ENCODE measurements around the gene HOXD10.

The HOXD10 gene

DNA sequence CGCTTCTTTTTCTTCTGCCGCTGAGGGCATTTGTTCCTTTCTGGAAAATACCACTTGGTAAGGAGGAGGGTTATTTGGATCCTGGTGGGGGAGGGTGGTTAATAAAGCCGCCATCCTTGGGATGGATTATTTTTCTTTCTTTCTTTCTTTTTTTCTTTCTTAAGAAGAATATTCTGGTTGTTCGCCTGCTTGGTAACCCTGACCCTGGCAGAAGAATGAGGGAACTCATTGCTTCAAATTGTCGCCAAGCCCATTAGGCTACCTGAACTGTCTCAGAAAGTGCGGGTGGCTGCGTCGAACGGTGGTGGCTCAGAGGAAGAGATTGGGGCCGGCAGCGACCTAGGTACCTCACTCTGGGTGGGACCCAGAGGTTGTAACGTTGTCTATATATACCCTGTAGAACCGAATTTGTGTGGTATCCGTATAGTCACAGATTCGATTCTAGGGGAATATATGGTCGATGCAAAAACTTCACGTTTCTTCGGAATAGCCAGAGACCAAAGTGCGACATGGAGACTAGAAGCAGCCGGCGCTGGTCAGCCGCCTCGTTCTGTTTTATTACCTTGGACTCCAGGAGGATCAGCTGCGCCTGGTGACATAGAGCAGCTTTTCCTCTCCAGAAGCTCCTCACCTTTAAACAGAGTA, 33.5 kb downstream of the HOXD10 start:
- DNase-seq (ENCODE audit: low read depth in 4 of 4, low spot score in 1 of 4), result no peak

- DNase-seq (ENCODE audit: low read depth in 4 of 4, low spot score in 1 of 4), result no peak
Measured at GRCh38 chr2:176150584-176151441, 34.2 kb downstream of the HOXD10 start.

DNA sequence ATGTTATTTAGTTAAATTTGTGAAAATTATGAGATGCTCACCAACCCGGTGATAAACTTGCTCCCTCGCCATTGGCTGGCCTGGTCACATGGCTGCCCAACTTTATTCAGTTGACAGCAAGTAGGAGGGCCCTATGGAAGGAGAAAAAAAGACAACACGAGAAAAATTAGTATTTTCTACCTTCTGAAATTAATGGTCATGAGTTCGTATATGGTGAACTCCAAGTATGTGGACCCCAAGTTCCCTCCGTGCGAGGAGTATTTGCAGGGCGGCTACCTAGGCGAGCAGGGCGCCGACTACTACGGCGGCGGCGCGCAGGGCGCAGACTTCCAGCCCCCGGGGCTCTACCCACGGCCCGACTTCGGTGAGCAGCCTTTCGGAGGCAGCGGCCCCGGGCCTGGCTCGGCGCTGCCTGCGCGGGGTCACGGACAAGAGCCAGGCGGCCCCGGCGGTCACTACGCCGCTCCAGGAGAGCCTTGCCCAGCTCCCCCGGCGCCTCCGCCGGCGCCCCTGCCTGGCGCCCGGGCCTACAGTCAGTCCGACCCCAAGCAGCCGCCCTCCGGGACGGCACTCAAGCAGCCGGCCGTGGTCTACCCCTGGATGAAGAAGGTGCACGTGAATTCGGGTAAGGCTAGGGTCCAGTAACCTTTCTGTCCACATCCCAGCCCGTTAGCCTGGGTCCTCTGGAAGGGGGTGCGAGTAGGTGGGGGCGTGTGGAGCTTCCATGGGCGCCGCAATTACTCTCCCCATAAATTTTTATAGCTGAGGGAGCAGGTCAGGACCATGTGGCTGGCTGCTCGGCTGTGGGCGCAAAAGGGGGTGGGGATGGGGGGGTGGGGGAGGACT, 35.1 kb downstream of the HOXD10 start, which contains the start of gene HOXD4:
TSS of gene HOXD4 (plus strand) at position 109 of the 846 bp plus-strand sequence. CDS start at position 193, 84 bp downstream.
- DNase-seq (ENCODE audit: low read depth in 4 of 4, low spot score in 1 of 4), result no peak

- no peak for DNase-seq (ENCODE audit: low read depth in 4 of 4, low spot score in 1 of 4)
Measured at GRCh38 chr2:176152350-176153181, 36.0 kb downstream of the HOXD10 start.

DNA sequence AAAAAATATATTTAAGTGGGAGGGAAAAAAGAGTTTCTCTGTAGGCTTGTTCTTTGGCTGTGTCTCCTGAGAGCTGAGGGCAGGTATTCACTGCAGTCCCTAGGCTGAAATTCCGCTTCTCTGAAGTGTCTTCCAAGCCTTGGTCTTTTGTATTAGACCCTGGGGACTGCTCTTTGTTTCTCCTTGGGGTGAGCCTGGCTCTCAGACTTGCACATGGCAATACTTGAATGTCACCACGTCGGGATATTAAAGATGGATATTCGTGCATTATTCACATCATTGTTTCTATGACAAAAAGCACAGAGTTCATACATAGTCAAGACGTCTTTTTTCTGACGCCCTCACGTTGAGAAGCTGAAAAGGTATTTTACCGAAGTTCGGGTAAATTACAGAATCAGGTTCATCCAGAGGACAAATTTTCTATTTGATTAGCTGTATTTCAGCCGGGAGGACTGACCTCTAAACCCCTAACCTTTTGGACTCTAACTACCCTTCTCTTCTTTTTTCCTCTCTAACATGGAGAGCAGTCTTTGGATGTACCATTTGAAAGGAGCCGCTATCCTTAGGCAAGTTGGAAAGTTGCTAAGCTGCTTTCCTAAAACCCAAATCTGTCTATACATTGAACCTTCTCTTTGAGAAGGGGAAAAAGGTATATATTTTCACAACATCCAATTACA, 38.1 kb downstream of the HOXD10 start:
- DNase-seq (ENCODE audit: low read depth in 4 of 4, low spot score in 1 of 4), result no peak

DNA sequence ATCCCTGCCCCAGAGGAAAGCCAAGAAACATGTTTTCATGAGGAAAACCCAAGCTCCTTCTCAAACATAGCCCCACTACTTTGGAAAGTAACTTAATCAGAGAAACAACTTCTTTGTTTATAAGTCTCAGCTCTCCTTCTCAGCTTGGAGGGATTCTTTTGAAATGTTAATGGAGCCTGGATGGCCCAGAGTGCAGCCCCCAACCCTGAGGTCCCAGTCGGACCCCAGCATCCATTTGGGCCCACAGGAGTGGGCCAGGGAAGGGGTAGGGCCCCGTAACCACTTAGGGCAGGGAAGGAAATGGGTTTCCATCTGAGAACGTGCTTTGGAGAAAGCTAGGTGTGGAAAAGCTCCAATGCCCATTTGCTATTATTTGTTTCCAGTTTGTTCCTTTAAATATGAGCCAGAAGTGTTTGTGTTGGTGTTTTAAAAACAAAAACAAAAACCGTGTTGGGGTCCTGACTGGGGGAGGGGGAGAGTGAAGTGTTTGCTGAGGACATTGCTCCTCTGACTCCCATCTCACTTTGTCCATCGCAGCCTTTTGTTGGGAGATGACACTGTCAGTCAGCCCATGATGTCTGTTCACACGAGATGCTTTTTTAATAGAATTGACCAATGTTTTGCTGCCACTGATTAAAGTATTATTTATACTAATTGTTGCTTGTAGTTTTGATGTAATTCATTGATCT, 38.9 kb downstream of the HOXD10 start:
- DNase-seq (ENCODE audit: low read depth in 4 of 4, low spot score in 1 of 4), result no peak

- DNase-seq (ENCODE audit: low read depth in 4 of 4, low spot score in 1 of 4), result no peak
Measured at GRCh38 chr2:176156301-176156806, 39.8 kb downstream of the HOXD10 start.

DNA sequence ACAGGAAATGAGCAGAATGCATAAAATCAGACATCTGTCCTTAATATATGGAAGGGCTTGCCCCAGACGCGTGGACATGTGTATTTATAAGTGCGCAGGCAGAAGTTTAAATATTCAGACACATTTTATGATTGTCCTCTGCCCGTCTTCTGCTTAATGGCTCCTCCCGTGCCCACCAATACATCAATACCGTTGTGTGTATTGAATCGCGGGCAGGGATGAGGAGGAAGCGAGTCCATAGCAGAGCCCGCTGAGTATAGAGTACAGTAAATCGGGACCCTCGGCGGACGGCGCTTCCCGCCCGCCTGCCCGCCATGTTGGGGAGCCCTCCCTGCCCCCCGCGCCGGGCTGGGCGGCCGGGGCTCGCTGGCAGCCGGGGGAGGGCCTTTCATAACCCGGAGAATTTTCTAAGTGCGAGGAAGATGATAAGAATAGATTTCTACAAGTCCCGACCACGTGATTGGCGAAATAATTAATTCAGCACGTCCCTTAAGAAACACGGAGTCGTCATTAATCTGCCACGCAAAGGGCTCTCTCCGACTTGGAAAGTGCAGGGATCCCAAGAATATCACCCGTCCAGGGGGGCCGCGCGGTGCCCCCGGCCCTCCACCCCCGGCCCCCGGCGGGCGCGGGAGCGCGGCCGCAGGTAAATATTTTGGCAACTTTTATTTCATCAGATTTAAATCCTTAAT, 40.4 kb downstream of the HOXD10 start, which contains the start of gene HOXD3:
TSS of gene HOXD3 (plus strand) at position 501 of the 692 bp plus-strand sequence. CDS start 11,808 bp downstream, outside the sequence.
- no peak for DNase-seq (ENCODE audit: low read depth in 4 of 4, low spot score in 1 of 4)

DNA sequence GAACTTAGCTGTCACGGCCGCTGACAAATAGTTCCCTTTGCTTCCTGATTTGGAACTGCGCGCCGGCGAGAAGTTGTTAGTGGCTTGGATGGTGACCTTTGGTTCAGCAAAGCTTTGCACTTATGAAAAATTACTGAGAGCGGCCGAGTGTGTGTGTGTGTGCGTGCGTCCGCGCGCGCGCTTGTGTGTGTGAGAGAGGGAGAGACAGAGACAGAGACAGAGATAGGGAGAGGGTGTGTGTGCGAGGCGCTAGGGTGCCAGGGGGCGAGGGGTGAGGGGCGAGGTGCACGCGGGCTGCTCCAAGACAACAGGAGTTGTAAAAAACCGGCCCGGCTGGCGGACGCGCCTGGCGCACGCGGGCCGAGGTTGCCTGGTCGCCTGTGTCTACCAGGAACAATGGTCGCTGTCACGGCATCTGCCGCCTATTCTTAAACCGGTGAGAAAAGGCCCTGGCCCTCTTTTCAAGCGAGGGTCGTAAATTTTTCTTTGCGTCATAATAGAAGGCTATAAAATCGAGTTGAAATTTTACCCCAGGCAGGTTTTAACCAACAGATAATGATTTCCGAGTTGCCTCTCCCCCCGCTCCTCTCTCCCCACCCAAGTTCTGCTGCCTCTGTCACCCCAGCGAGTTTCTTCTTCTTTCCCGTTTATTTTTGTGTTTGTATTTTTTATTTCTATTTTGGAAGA, 41.1 kb downstream of the HOXD10 start:
- DNase-seq (ENCODE audit: low read depth in 4 of 4, low spot score in 1 of 4), result no peak

DNA sequence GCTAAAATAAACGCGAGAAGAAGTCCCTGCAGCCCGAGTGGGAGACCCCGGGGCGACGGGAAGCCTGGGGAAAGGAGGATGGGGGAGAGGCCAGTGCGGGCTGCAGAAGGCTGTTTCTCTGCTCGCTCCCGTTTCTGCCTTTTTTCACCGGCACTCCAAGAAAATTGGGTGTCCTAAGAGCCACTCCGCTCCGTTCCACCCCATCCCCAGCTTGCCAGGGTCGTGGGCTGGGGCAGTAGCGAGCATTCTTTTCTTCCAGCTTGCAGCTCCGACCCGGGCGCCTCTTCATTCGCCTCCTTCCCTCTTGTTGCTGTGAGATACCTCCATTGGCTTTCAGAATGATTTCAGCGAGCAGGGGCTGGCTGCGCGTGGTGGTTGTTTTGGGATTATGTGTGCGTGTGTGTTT, 41.6 kb downstream of the HOXD10 start:
- no peak for DNase-seq (ENCODE audit: low read depth in 4 of 4, low spot score in 1 of 4)

- no peak for DNase-seq (ENCODE audit: low read depth in 4 of 4, low spot score in 1 of 4)
Measured at GRCh38 chr2:176158855-176159662, 42.5 kb downstream of the HOXD10 start.

GRCh38 chr2:176159663-176160250, 43.2 kb downstream of the HOXD10 start:
- DNase-seq (ENCODE audit: low read depth in 4 of 4, low spot score in 1 of 4), result no peak

DNA sequence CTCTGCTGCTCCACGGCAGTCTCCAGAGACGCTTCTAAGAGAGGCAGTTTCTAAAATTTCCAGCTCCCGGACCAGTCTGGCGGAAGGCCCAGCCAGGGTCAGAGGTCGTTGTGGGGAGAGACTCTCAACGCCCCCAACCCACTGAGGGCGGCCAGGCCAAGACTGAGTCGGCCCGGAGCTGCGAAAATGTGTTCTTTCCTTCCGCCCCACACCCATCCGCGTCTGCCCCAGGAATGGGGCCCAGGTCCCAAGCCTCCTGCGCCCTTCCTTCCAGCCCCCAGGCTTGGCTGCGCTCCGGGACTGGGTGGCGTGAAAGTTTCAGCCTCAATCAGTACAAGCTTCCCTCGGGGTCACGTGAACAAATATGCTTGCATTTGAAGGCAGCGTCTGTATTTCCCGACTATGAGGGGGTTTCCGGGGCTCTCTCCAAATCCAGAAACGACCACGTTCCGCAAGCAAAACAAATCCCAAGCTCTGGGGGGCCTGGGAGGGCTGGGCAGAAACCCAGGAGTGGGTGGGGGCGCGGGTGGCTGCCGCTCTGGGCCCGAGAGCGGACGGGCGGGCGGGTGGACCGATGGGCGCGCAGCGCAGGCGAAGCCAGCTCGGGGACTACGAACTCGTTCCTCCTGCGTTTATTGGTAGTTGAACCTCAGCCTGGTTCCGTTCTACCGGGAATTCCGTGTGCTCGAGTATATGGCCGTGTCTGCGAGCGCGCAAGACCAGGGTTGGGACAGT, 43.8 kb downstream of the HOXD10 start:
- DNase-seq (ENCODE audit: low read depth in 4 of 4, low spot score in 1 of 4), result no peak

DNA sequence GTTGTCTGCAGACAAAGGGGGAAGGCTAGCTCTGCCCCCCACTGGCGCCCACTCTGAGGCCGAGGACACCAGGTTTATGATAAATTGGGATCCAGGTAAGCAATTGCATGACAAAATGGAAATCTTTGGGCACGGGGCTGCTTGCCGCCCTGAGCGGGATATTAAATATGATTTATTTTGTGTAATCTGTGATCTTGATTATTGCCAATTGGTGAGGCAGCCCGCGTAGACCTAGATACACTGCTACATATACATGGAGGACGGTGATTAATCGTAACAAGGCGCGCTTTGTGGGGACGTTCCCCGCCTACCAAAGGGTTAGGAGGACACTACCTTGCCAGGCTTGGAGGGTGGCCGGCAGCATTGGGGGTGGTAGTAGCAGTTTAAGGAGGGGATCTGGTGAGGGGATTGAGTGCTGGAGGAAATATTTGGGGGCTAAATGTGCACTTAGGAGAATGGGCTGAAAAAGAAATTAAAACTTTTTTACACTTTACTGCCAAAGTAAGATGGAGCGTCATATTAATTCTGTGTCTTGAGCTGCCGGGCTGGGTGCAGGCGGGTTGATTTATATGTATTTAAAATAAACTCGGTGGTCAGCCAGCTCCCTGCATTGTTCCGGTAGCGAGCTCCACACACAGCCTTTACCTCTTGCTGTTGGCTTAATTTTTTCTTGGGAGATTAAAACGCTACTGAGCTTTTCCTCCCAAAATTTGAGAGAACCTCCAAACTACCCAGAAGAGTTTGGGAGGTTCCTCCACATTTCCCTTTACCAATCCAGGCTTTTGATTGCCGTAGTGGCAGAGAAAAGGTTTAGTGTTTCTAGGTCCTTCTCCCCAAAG, 44.6 kb downstream of the HOXD10 start:
- no peak for DNase-seq (ENCODE audit: low read depth in 4 of 4, low spot score in 1 of 4)
